HUES64 (cell line): ENCODE results near the gene LIN37.
A peak's percentile ranks its signal among the peaks of the same experiment; 100 is the strongest.

Experiments used
- H3K27ac ChIP-seq: 2 replicates; pipeline ENCODE4 v1.7.0; 2013; ENCODE audit warnings: low read depth, low read length, inconsistent platforms
- H3K27me3 ChIP-seq: 2 replicates; pipeline ENCODE4 v1.6.1; 2013; ENCODE audit warnings: mild to moderate bottlenecking, low read length; ENCODE audit not compliant: insufficient read depth
- H3K36me3 ChIP-seq: 2 replicates; pipeline ENCODE4 v1.6.1; 2013; ENCODE audit warnings: mild to moderate bottlenecking, low read length; ENCODE audit not compliant: insufficient read depth
- H3K4me1 ChIP-seq: 2 replicates; pipeline ENCODE4 v1.6.1; 2013; ENCODE audit warnings: mild to moderate bottlenecking, low read length, moderate library complexity; ENCODE audit not compliant: insufficient read depth
- H3K4me3 ChIP-seq: 2 replicates; pipeline ENCODE4 v1.5.1; 2013; ENCODE audit warnings: mild to moderate bottlenecking, low read length, moderate library complexity
- H3K9ac ChIP-seq: 2 replicates; pipeline ENCODE4 v1.6.1; 2013; ENCODE audit warnings: mild to moderate bottlenecking, low read depth, low read length
- H3K9me3 ChIP-seq: 2 replicates; pipeline ENCODE4 v1.6.1; 2013; ENCODE audit warnings: low read depth, low read length; ENCODE audit not compliant: insufficient read depth
- WGBS: fragments of 150-250, 120-280 bp; methylation state at CpG from one replicate; pipeline ENCODE4 v1.1.7; 2013; ENCODE audit warnings: missing lambda C conversion rate; 5-methylcytosine and 5-hydroxymethylcytosine counted together

The LIN37 gene

GRCh38 chr19:35773020-35773806, 24.8 kb downstream of the LIN37 start:
- WGBS = 75% methylated on average over 8 of the region's 9 CpGs
- Histone ChIP-seq H3K9ac (no peak overlapping the region), H3K4me3 (no peak overlapping the region)

DNA sequence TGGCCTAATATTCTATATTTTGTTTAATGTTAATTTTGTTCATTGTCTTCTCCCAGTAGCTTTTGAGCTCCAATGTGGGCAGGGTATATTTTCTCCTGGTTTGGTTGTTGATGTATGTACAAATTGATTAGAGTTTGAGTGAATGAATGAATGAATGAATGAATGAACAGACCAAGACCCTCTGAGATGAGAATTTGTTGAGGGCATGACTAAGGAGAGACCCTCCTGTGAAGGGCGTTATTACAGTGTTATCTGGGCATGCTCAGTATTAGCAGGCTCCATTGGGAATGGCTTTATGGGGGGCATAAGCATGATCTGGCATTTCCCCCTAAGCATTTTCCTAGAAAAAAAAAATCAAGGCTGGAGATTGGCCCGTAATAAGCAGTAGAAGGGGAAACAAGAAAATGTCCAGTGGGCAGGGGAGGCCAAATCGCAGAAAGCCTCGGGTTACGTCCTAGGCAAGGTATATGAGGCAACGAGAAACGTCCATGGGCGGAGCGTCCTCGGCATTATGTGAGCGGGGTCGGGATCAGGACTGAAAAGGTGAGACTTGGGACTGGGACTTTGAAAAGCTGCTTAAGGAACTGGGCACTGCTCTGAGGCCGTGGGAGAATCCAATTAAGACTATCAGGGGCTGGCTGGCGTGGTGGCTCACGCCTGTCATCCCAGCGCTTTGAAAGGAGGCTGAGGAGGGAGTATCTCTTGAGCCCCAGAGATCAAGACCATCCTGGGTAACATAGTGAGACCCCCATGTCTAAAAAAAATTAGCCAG, 26.1 kb downstream of the LIN37 start:
- Histone ChIP-seq H3K27me3 (peaks cover 23% of the 10 kb centered on the region), H3K9ac (no peak overlapping the region), H3K4me1 (peaks cover 17% of the 10 kb centered on the region)

More at GRCh38 chr19:35773020-35773806, 24.8 kb downstream of the LIN37 start:
- H3K4me1 ChIP-seq = peaks cover 18% of the 10 kb centered on the region
- H3K27me3 ChIP-seq = peaks cover 23% of the 10 kb centered on the region
- H3K9me3 ChIP-seq = no peaks in the 10 kb centered on the region
- H3K36me3 ChIP-seq = peaks cover 5% of the 10 kb centered on the region; the same call in 1 of the 2 replicates
- H3K27ac ChIP-seq = no peak overlapping the region

DNA sequence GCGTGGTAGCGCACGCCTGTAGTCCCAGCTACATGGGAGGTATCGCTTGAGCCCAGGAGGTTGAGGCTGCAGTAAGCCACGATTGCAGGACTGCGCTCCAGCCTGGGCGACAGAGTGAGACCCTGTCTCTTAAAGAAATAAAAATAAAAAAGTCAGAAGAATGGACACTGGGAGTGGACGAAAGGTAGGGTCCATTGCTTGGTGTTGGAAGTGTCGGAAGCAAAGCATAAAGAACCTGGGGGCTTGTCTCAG, 26.6 kb downstream of the LIN37 start:
- WGBS = 35% methylated on average over 9 of the region's 9 CpGs
- no peak overlapping the region for H3K9ac ChIP-seq

More for the DNA sequence above, 26.1 kb downstream of the LIN37 start:
- Histone ChIP-seq H3K9me3 (no peaks in the 10 kb centered on the region), H3K27ac (no peak overlapping the region), H3K4me3 (peak overlapping the region; percentile 71), H3K36me3 (no peaks in the 10 kb centered on the region)
- WGBS = 58% methylated on average over 16 of the region's 16 CpGs

DNA sequence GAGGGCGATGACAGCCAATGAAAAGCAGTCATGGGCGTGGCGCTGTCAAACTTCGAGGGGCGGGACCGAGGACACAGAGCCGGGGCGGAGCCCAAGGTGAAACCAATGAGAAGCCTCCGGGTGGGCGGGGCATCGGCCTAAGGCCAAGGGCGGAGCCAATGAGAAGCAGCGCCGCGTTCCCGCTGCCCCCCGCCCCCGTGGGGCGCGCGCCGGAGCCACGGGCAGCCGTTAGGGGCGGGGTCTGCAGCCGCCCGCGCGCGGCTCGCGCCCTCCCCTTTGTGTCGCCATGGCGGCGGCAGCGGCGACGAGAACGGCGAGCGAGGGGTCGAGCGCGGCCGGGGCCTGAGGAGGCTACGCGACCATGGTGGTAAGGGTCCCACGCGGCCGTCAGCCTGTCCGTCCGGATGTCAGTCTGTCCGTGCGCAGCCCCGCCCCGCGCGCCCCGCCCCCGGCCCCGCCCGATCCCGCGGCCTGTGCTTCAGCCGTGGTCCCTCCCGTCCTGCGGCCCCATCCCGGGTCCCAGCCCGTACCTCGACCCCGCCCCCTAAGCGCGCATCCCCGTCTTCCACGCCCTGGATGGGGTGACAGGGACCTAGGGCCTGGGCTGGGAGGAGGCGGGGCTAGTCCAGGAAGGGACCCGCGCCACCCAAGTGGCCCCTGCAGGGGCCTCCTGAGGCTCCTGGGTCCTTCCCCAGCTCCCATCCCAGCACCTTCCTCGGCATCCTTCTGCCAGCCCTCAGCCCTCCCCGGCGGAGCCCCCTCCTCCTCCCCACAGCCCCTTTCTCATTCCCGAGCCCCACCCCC, 27.1 kb downstream of the LIN37 start, which contains the start of gene ARHGAP33:
TSS of gene ARHGAP33 (plus strand) at position 267 of the 804 bp plus-strand sequence. CDS start at position 362, 95 bp downstream.
- H3K36me3 ChIP-seq = no peaks in the 10 kb centered on the region
- H3K4me3 ChIP-seq = peak within 1 kb of the TSS; percentile 71
- under 1% methylated on average over 82 of the region's 82 CpGs for WGBS
- peaks cover 17% of the 10 kb centered on the region for H3K4me1 ChIP-seq
- peaks cover 23% of the 10 kb centered on the region for H3K27me3 ChIP-seq
- H3K9me3 ChIP-seq = no peaks in the 10 kb centered on the region
- no peak within 1 kb of the TSS for H3K27ac ChIP-seq
- no peak within 1 kb of the TSS for H3K9ac ChIP-seq

More for the DNA sequence above, 26.6 kb downstream of the LIN37 start:
- Histone ChIP-seq H3K4me1 (peaks cover 17% of the 10 kb centered on the region), H3K27me3 (peaks cover 23% of the 10 kb centered on the region), H3K27ac (no peak overlapping the region), H3K36me3 (no peaks in the 10 kb centered on the region), H3K4me3 (peak overlapping the region; percentile 71), H3K9me3 (no peaks in the 10 kb centered on the region)

- peak overlapping the region; percentile 71 for H3K4me3 ChIP-seq
- H3K27ac ChIP-seq = no peak overlapping the region
- peaks cover 23% of the 10 kb centered on the region for H3K27me3 ChIP-seq
- WGBS = 46% methylated on average over 13 of the region's 13 CpGs
- peaks cover 17% of the 10 kb centered on the region for H3K4me1 ChIP-seq
- H3K36me3 ChIP-seq = no peaks in the 10 kb centered on the region
- no peaks in the 10 kb centered on the region for H3K9me3 ChIP-seq
- H3K9ac ChIP-seq = no peak overlapping the region
Observed at GRCh38 chr19:35776102-35776788, 27.9 kb downstream of the LIN37 start.

DNA sequence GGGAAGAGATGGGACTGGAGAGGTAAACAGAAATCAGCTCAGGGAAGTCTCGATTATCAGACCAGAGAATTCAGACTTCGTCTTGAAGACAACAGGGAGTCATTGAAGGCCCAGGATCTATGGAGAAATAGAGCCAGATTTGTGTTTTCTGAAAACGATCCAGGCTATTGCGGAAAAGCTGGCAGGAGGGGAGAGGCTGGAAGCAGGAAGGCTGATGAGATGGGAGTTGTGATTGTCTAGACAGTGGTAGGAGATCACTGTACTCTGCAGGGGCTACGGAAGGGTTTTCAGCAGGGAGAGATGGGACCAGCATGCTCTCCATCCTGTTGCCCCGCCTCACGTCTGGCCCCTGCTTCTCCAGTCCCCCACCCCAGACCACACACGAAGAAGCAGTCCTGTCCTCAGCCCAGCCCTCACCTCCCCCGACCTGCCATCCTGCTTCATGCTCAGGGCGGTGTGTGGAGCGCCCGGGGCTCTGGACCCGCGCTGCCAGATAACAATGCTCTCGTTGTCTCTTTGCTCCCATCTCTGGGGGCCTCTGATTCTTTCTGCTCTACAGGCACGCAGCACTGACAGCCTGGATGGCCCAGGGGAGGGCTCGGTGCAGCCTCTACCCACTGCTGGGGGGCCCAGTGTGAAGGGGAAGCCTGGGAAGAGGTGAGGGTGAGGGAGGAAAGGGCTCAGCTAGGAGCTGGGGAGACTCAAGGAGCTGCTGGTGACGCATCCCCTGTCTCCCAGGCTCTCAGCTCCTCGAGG, 28.9 kb downstream of the LIN37 start:
- Histone ChIP-seq H3K4me3 (no peak overlapping the region), H3K27ac (no peak overlapping the region), H3K4me1 (peaks cover 17% of the 10 kb centered on the region), H3K9me3 (no peaks in the 10 kb centered on the region), H3K9ac (no peak overlapping the region), H3K36me3 (no peaks in the 10 kb centered on the region), H3K27me3 (peaks cover 23% of the 10 kb centered on the region)
- 29% methylated on average over 19 of the region's 19 CpGs for WGBS

- Histone ChIP-seq H3K27ac (no peak overlapping the region), H3K9ac (no peak overlapping the region), H3K36me3 (no peaks in the 10 kb centered on the region), H3K4me1 (peaks cover 17% of the 10 kb centered on the region), H3K9me3 (no peaks in the 10 kb centered on the region), H3K4me3 (no peak overlapping the region), H3K27me3 (peaks cover 20% of the 10 kb centered on the region)
- 89% methylated on average over 7 of the region's 7 CpGs for WGBS
Observed at GRCh38 chr19:35777961-35778360, 29.6 kb downstream of the LIN37 start.

- 94% methylated on average over 8 of the region's 8 CpGs for WGBS
- Histone ChIP-seq H3K36me3 (no peaks in the 10 kb centered on the region), H3K4me1 (peaks cover 17% of the 10 kb centered on the region)
Observed at GRCh38 chr19:35779033-35779432, 30.7 kb downstream of the LIN37 start.

DNA sequence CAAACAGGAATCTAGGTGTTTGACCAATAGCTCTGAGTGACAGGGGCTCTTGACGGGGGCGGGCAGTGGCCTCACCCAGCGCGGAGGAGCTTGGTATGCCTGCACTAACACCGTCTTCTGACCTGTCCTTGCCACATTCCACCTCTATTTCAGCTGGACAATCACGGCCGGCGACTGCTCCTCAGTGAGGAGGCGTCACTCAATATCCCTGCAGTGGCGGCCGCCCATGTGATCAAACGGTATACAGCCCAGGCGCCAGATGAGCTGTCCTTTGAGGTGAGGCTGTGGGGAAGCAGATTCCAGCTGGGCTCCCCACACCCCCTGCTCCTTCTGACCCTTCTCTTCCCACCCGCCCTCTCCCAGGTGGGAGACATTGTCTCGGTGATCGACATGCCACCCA, 31.7 kb downstream of the LIN37 start:
- peaks cover 16% of the 10 kb centered on the region for H3K27me3 ChIP-seq
- no peak overlapping the region for H3K27ac ChIP-seq
- 91% methylated on average over 16 of the region's 16 CpGs for WGBS
- H3K4me3 ChIP-seq = no peak overlapping the region
- H3K9ac ChIP-seq = no peak overlapping the region
- no peaks in the 10 kb centered on the region for H3K9me3 ChIP-seq
- no peaks in the 10 kb centered on the region for H3K36me3 ChIP-seq
- H3K4me1 ChIP-seq = peaks cover 17% of the 10 kb centered on the region

More at GRCh38 chr19:35779033-35779432, 30.7 kb downstream of the LIN37 start:
- H3K9ac ChIP-seq = no peak overlapping the region
- H3K9me3 ChIP-seq = no peaks in the 10 kb centered on the region
- H3K4me3 ChIP-seq = no peak overlapping the region
- H3K27ac ChIP-seq = no peak overlapping the region
- H3K27me3 ChIP-seq = peaks cover 16% of the 10 kb centered on the region

DNA sequence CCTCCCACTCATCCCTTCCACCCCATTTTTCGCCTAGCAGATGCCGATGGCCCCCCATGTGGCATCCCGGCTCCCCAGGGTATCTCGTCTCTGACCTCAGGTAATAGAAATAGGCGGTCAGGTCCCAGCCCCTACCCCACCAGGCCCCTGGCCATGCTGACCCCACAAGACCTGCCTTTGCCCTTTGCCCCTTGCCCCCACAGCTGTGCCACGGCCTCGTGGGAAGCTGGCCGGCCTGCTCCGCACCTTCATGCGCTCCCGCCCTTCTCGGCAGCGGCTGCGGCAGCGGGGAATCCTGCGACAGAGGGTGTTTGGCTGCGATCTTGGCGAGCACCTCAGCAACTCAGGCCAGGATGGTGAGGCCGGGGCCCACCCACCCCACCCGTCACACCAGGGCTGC, 32.3 kb downstream of the LIN37 start:
- peaks cover 17% of the 10 kb centered on the region for H3K4me1 ChIP-seq
- no peak overlapping the region for H3K9ac ChIP-seq
- H3K4me3 ChIP-seq = no peak overlapping the region
- no peak overlapping the region for H3K27ac ChIP-seq
- H3K9me3 ChIP-seq = no peaks in the 10 kb centered on the region
- WGBS = 96% methylated on average over 20 of the region's 20 CpGs
- H3K36me3 ChIP-seq = no peaks in the 10 kb centered on the region
- peaks cover 16% of the 10 kb centered on the region for H3K27me3 ChIP-seq
